ENCODE results near the gene TMPRSS9. TPM values are rescaled to one million over a fixed set of nuclear protein-coding genes. Genes with fewer than 3 reads are reported as not detected.

The TMPRSS9 gene
- total RNA-seq = not detected in 2 replicates

GRCh38 chr19:2359992-2360685 lies at the start of gene TMPRSS9:
Gene TMPRSS9 (plus strand): TSS chr19:2360265. CDS start chr19:2389786, 29,521 bp downstream.
- DNase-seq (ENCODE audit: low read depth) = no peak
- no peak within 1 kb of the TSS for H3K4me3 ChIP-seq (ENCODE audit: low read depth, low read length)
- no peak for TF ChIP-seq CTCF (conservative IDR thresholded peaks at IDR 0.05; ENCODE audit: low read depth, low read length)

DNA sequence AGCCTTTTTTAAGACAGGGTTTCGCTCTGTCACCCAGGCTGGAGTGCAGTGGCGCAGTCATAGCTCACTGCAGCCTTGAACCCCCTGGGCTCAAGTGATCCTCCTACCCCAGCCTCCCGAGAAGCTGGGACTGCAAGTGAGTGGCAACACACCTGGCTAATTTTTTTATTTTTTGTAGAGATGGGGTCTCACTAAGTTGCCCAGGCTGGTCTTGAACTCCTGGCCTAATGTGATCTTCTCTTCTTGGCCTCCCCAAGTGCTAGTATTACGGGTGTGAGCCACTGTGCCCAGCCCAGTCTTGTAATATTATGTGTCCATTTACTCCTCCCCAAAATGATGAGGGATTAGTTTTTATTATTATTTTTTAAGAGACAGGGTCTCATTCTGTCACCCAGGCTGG lies 49.0 kb upstream of the TMPRSS9 start:
- no peak overlapping the region for H3K4me3 ChIP-seq (ENCODE audit: low read depth, low read length)
- TF ChIP-seq CTCF (conservative IDR thresholded peaks at IDR 0.05; ENCODE audit: low read depth, low read length) = no peak
- DNase-seq (ENCODE audit: low read depth) = no peak

GRCh38 chr19:2312820-2313501 lies 47.1 kb upstream of the TMPRSS9 start:
- no peak for TF ChIP-seq CTCF (conservative IDR thresholded peaks at IDR 0.05; ENCODE audit: low read depth, low read length)
- H3K4me3 ChIP-seq (ENCODE audit: low read depth, low read length) = no peak overlapping the region
- DNase-seq (ENCODE audit: low read depth) = no peak

DNA sequence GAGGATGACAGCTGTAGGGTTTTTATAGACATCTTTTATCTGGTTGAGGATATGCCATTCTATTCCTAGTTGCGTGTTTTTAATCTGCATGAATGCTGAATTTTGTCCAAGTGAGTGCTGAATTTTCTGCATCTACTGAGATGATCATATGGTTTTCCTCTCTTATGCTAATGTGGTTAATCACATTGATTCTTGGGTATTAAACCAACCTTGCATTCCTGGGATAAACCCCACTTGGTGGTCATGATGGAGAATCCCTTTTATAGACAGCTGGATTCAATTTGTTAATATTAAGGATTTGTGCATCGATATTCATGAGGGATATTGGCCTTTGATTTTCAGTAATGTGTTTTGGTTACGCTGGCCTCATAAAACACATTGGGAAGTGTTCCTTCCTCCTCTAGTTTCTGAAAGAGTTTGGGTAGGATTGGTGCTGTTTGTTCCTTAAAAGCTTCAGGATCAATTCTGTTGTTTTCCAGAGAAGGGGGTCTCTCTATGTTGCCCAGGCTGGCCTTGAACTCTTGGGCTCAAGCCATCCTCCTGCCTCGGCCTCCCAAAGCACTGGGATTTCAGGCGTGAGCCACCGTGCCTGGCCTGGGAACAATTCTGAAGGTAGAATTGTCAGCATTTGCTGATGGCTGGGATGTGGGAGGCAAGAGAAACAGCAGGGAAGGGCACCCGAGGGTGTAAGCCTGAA lies 44.8 kb upstream of the TMPRSS9 start:
- no peak for DNase-seq (ENCODE audit: low read depth)
- no peak overlapping the region for H3K4me3 ChIP-seq (ENCODE audit: low read depth, low read length)
- no peak for TF ChIP-seq CTCF (conservative IDR thresholded peaks at IDR 0.05; ENCODE audit: low read depth, low read length)

DNA sequence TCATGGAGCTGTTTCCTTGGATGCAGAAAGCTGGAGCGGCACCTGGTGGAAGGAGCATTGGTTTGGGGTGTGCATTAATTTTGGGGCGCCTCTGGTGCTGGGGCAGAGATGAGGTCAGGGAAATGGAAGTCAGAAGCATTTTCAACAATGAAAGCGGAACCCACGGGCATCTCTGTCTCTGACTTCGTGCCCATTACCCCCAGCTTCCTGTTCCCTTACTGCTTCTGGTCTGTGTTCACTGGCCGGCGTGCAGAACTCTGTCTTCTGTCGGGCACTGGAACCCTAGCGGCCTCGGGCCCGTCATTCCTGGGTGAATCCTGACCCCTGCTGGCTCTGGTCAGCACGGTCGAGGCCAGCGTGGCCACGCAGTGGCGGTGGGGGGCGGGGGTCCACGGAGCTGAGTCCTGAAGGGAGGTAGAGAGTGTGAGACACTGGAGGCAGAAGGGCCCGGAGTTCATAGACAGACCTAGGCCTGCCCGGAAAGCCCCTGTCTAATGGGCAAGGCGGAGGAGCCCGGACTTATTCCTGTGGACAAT lies 44.2 kb upstream of the TMPRSS9 start:
- TF ChIP-seq CTCF (conservative IDR thresholded peaks at IDR 0.05; ENCODE audit: low read depth, low read length) = peak; percentile 72
- DNase-seq (ENCODE audit: low read depth) = no peak
- H3K4me3 ChIP-seq (ENCODE audit: low read depth, low read length) = no peak overlapping the region

DNA sequence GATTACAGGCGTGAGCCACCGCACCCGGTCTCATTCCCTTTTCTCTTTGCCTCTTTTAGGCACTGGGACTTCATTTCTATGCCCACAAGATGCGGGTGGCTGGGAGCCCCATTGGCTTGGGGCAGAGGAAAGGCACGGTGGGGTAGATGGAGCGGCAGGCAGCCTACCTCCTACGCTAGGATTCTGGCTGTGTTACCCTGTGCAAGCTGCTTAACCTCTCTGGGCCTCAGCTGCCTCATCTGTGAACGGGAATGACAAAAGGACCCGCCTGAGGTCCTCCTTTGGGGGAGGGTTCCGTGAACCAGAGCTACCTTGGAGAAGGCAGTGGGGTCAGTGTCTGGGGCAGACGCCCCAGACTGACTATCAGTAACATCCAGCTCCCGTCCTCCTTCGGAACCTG lies 42.8 kb upstream of the TMPRSS9 start:
- H3K4me3 ChIP-seq (ENCODE audit: low read depth, low read length) = no peak overlapping the region
- no peak for TF ChIP-seq CTCF (conservative IDR thresholded peaks at IDR 0.05; ENCODE audit: low read depth, low read length)

More for the DNA sequence above, 42.8 kb upstream of the TMPRSS9 start:
- no peak for DNase-seq (ENCODE audit: low read depth)
